Transverse colon (tissue), 4 donors: ENCODE data around the gene RAI14. TPM values are rescaled to one million over a fixed set of nuclear protein-coding genes. Genes with fewer than 3 reads are reported as not detected.

Source experiments
- DNase-seq: peaks from one replicate; pipeline ENCODE4 v3.0.0-alpha.2; 2019
- H3K27ac ChIP-seq, 4 donors: fragments of 200-600 bp; sonication (generic); 2 replicates each; pipeline ENCODE4 v1.5.1; 2016 to 2018; ENCODE audit warnings: inconsistent platforms in 4 of 4
- H3K27me3 ChIP-seq: fragments of 200-600 bp; sonication (generic); 2 replicates; pipeline ENCODE4 v1.5.1; 2017; ENCODE audit warnings: inconsistent platforms
- H3K36me3 ChIP-seq, 4 donors: fragments of 200-600 bp; sonication (generic); 2 replicates each; pipeline ENCODE4 v1.5.1; 2017 to 2019; ENCODE audit warnings: inconsistent platforms in 4 of 4
- H3K4me1 ChIP-seq, 4 donors: fragments of 200-600 bp; sonication (generic); 2 replicates each; pipeline ENCODE4 v1.5.1; 2017 to 2020; ENCODE audit warnings: inconsistent platforms in 4 of 4
- H3K4me3 ChIP-seq, 4 donors: fragments of 200-600 bp; sonication (generic); 1 replicate in 1 of 4; 2 replicates in 3 of 4; pipeline versions ENCODE4 v1.5.1 to v1.6.1; 2017 to 2019; ENCODE audit warnings: inconsistent platforms in 4 of 4
- H3K9me3 ChIP-seq, 2 donors: fragments of 200-600 bp; sonication (generic); 2 replicates each; pipeline ENCODE4 v1.5.1; 2017 to 2019; ENCODE audit warnings: inconsistent platforms in 2 of 2
- EP300 ChIP-seq: sonication (generic); formaldehyde crosslinking; IDR thresholded peaks from one replicate; pipeline ENCODE4 v1.6.1; 2017; ENCODE audit warnings: antibody characterized with exemption, low read depth
- POLR2A ChIP-seq: fragments of 450-650 bp; IDR thresholded peaks from one replicate; pipeline ENCODE4 v1.6.1; 2016; ENCODE audit warnings: antibody characterized with exemption, mild to moderate bottlenecking, moderate library complexity
- POLR2AphosphoS5 ChIP-seq, 3 donors: sonication (generic); formaldehyde crosslinking; IDR thresholded peaks; one replicate each; pipeline ENCODE4 v1.6.1; 2016; ENCODE audit warnings: antibody characterized with exemption in 3 of 3
- WGBS, 2 donors: methylation state at CpG; one replicate each; pipeline ENCODE4 v1.1.5; 2018; ENCODE audit warnings: low coverage in 1 of 2; 5-methylcytosine and 5-hydroxymethylcytosine counted together
- in situ Hi-C, 4 donors: fragments of 200-750 bp; cut with MboI; loops; one replicate each; pipeline versions ENCODE4 v1.15.0 to v1.15.1; 2017; ENCODE audit warnings: low sequenced_read_pairs in 3 of 4, low pct_ligation_motif_present in 1 of 4, low pct_unique_long_range_greater_than_20kb in 1 of 4
- intact Hi-C: fragments of 100-400 bp; cut with DNase I; formaldehyde crosslinking; loops from one replicate; pipeline ENCODE4 v1.15.1; 2023; ENCODE audit warnings: low total_unique reads
- total RNA-seq, 4 donors: library from RNA; depleted of rRNA; stranded (reverse); fragments of >200 nt; gene quantifications; one replicate each; pipeline ENCODE4 v1.1.0, GENCODE V29; 2016
- TF ChIP-seq, protein P1 (sequence below), 5 experiments: fragments of 200-600 bp in 3 of 5; fragments of 450-650 bp in 2 of 5; sonication (generic) in 3 of 5; IDR thresholded peaks; 1 replicate in 2 of 5; 2 replicates in 3 of 5; pipeline ENCODE4 v1.5.1; 2016 to 2017; ENCODE audit warnings: antibody characterized with exemption in 5 of 5, inconsistent platforms in 3 of 5, mild to moderate bottlenecking in 2 of 5, moderate library complexity in 1 of 5

RAI14 gene
- total RNA-seq, 4 donors from 2014 or later: 13.9 to 18.3 (median 15.3) TPM

DNA sequence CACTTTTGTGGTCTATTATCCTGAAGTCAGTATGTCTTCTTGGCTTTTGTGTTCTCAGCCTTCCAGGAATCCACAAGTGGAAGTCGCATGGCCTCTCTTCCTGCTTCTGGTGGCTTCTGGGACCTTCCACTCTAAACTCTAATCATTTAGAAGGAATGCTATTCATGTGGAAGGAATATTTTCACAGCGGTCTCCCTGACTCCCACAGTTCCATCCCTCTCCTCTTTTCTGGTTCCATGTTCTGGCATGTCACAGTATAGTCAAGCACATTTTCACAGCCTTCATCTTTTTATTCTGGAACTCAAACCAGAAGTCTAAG, 7.3 kb upstream of the RAI14 start:
- Histone ChIP-seq H3K36me3 (no peaks in the 10 kb centered on the region), H3K4me1 (no peaks in the 10 kb centered on the region), H3K9me3 (no peaks in the 10 kb centered on the region), H3K27me3 (no peaks in the 10 kb centered on the region), H3K4me3 (no peak overlapping the region), H3K27ac (no peak overlapping the region)
- TF ChIP-seq, protein P1, sequence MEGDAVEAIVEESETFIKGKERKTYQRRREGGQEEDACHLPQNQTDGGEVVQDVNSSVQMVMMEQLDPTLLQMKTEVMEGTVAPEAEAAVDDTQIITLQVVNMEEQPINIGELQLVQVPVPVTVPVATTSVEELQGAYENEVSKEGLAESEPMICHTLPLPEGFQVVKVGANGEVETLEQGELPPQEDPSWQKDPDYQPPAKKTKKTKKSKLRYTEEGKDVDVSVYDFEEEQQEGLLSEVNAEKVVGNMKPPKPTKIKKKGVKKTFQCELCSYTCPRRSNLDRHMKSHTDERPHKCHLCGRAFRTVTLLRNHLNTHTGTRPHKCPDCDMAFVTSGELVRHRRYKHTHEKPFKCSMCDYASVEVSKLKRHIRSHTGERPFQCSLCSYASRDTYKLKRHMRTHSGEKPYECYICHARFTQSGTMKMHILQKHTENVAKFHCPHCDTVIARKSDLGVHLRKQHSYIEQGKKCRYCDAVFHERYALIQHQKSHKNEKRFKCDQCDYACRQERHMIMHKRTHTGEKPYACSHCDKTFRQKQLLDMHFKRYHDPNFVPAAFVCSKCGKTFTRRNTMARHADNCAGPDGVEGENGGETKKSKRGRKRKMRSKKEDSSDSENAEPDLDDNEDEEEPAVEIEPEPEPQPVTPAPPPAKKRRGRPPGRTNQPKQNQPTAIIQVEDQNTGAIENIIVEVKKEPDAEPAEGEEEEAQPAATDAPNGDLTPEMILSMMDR (IDR thresholded peaks at IDR 0.05): no peak
- TF ChIP-seq EP300 (no peak), POLR2A (no peak), POLR2AphosphoS5 (IDR thresholded peaks at IDR 0.05) (no peak)
- intact Hi-C loops (no loop called here), in situ Hi-C loops (no loop called here)
- 83 to 87% methylated on average over 1 to 2 of the region's 2 CpGs for WGBS, 2 donors
- DNase-seq: no peak

DNA sequence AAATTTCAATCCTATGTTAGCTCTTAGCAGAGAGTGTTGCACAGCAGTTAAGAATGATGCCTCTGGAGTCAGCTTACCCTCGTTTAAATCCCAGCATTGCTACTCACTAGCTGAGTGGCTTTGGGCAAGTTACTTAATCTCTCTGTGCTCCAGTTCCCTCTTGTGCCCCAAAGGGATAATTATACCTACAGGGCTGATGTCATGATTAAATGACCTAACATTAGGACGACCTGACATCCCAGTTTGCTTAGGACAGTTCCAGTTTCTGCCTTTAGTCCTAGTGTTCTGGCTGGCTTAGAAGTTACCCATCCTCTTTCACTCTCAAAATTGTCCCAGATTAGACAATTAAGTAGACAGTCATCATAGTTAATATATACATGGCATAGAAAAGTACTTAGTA, 4.3 kb upstream of the RAI14 start:
- Histone ChIP-seq H3K9me3 (no peaks in the 10 kb centered on the region), H3K4me3 (no peak overlapping the region), H3K27me3 (no peaks in the 10 kb centered on the region), H3K36me3 (no peaks in the 10 kb centered on the region), H3K4me1 (peaks cover 0 to 6% (median 2%) of the 10 kb centered on the region in 4 donors), H3K27ac (no peak overlapping the region)
- no peak for DNase-seq
- TF ChIP-seq, protein P1 (IDR thresholded peaks at IDR 0.05): no peak
- in situ Hi-C loops (no loop called here), intact Hi-C loops (loop anchor here (10.0 kb wide), 1 partner anchor 127 kb away; no protein-coding TSS in a partner anchor)
- 45 to 62% methylated on average over 2 of the region's 2 CpGs for WGBS, 2 donors

DNA sequence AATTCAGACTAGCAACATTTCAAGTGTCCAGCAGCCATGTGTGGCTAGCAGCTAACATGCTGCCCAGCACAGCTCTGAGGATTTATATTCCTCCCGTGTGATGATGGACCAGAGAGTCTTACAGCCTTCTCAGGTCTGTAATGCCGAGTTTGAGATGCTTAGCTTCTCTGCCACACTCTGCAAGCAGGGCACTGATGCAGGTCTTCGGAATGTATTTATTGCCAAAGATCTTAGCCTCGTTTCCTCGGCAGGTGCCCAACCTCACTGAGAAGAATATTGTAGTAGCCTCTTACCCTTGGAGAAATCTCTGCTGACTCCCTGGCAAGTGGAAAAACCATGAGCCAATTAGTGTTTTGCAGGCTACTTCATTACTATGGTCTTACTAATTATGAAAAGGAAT, 3.7 kb upstream of the RAI14 start:
- TF ChIP-seq EP300 (no peak), POLR2A (no peak), POLR2AphosphoS5 (IDR thresholded peaks at IDR 0.05) (no peak)
- TF ChIP-seq, protein P1 (IDR thresholded peaks at IDR 0.05): no peak
- in situ Hi-C loops: no loop called here
- no peaks in the 10 kb centered on the region for H3K36me3 ChIP-seq
- H3K27me3 ChIP-seq: no peaks in the 10 kb centered on the region
- intact Hi-C loops: loop anchor here (10.0 kb wide), 1 partner anchor 128 kb away; no protein-coding TSS in a partner anchor
- H3K27ac ChIP-seq: no peak overlapping the region
- DNase-seq: no peak
- 52 to 57% methylated on average over 4 to 5 of the region's 5 CpGs for WGBS, 2 donors
- H3K4me1 ChIP-seq: peaks cover 0 to 13% (median 7%) of the 10 kb centered on the region in 4 donors
- H3K9me3 ChIP-seq: no peaks in the 10 kb centered on the region
- H3K4me3 ChIP-seq: no peak overlapping the region

DNA sequence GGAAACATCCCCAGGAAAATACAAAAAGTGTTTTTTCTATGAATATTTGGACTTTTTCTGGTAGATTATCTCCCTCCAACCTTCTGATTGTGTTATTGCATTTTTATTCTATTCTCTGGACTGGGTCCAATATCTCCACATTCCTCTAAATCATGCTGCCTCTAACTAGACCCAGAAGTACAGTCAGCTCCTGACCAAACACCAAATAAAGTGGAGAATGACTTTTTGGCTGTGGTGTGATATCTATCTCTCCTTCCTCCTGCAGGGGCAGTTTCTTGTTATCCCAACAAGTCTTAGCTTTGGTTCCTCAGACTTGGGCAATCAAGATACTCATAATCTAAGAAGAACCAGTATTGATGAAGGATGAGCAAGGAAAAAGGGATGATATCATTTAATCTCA, 3.2 kb upstream of the RAI14 start:
- peaks cover 4 to 18% (median 12%) of the 10 kb centered on the region in 4 donors for H3K4me1 ChIP-seq
- H3K27ac ChIP-seq: no peak overlapping the region
- TF ChIP-seq POLR2A: no peak
- TF ChIP-seq POLR2AphosphoS5 (IDR thresholded peaks at IDR 0.05): no peak
- TF ChIP-seq EP300: no peak
- TF ChIP-seq, protein P1 (IDR thresholded peaks at IDR 0.05): no peak
- H3K27me3 ChIP-seq: no peaks in the 10 kb centered on the region
- H3K36me3 ChIP-seq: no peaks in the 10 kb centered on the region
- H3K9me3 ChIP-seq: no peaks in the 10 kb centered on the region
- in situ Hi-C loops (no loop called here), intact Hi-C loops (loop anchor here (10.0 kb wide), 1 partner anchor 128 kb away; no protein-coding TSS in a partner anchor)
- no peak for DNase-seq
- H3K4me3 ChIP-seq: no peak overlapping the region
